Measurements from ENCODE around the gene RBP4. TPM values are rescaled to one million over a fixed set of nuclear protein-coding genes. Genes with fewer than 3 reads are reported as not detected.

RBP4 gene
- total and polyA plus RNA-seq, 10 of the 15 experiments (the other 5 are each of a cell fraction or from before 2014, with no cell fraction given) = 1.2 TPM; not detected in 9

DNA sequence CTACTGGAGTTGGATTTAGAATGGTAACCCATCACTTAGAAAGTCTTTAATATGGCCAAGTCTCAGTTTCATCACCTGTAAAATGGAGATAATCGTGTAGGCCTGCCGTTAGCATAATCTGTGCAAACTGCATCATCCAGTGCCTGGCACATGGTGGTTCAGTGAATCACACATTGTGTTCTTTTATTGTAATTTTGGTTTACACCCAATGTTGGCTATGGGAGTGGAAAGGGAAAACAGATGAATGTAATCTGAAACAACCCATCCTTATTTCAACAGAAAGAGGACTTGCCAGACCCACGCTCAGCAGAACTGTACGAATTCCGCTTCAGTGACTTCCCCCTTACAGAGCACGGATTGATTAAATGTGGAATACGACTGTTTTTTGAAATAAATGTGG lies 38.8 kb upstream of the RBP4 start:
- ChIA-PET POLR2A (no interaction called here), RAD21 (ENCODE audit: unreplicated experiment) (no interaction called here), CTCF (no interaction called here), SMC1A (ENCODE audit: uncharacterized antibody, unreplicated experiment) (no interaction called here)
- H3K79me2 ChIP-seq (ENCODE audit: control insufficient read depth, insufficient read depth, low read length) = no peaks in the 10 kb centered on the region
- no peak overlapping the region for H3K9ac ChIP-seq (ENCODE audit: control insufficient read depth, insufficient read depth, low read length)
- H3K9me3 ChIP-seq (replicated peaks; ENCODE audit: control insufficient read depth, insufficient read depth, low read length) = no peaks in the 10 kb centered on the region
- H3K27me3 ChIP-seq (replicated peaks in 1 of 2; ENCODE audit: control insufficient read depth in 2 of 2, insufficient read depth in 2 of 2, low read length in 1 of 2) = no peaks in the 10 kb centered on the region
- in situ Hi-C loops (cut with MboI) = no loop called here
- no peak overlapping the region for H3K4me2 ChIP-seq (ENCODE audit: control insufficient read depth, insufficient read depth)
- DNase-seq (ENCODE audit: low read depth, low spot score) (no peak), ATAC-seq (no peak), FAIRE-seq (no peak)
- 53% methylated on average over 7 of the region's 7 CpGs for WGBS (ENCODE audit: insufficient coverage, insufficient replicate concordance, low lambda C conversion rate, missing lambda C conversion rate)
- H3K4me3 ChIP-seq = no peak overlapping the region
- intact Hi-C loops (cut with micrococcal nuclease; ENCODE audit: unreplicated experiment) = no loop called here
- H2AFZ ChIP-seq (ENCODE audit: control insufficient read depth, low read depth, low read length) = no peak overlapping the region
- H3K27ac ChIP-seq (ENCODE audit: control insufficient read depth, insufficient read depth) = no peak overlapping the region
- H3K36me3 ChIP-seq (ENCODE audit: control insufficient read depth in 2 of 2, insufficient read depth in 2 of 2, low read length in 1 of 2) = no peaks in the 10 kb centered on the region
- no peaks in the 10 kb centered on the region for H4K20me1 ChIP-seq (ENCODE audit: control insufficient read depth, insufficient read depth)
- no peaks in the 10 kb centered on the region for H3K4me1 ChIP-seq (ENCODE audit: control insufficient read depth, insufficient read depth, low read length)
- no TSS peak for BruUV-seq (replicated peaks)
- TF ChIP-seq ATF7 (IDR thresholded peaks at IDR 0.05; ENCODE audit: low read depth) (no peak), RELA (IDR thresholded peaks at IDR 0.05; ENCODE audit: borderline replicate concordance, partially characterized antibody) (no peak), TBL1XR1 (IDR thresholded peaks at IDR 0.05; ENCODE audit: low read depth, low read length) (no peak)
- TF ChIP-seq, protein P1, sequence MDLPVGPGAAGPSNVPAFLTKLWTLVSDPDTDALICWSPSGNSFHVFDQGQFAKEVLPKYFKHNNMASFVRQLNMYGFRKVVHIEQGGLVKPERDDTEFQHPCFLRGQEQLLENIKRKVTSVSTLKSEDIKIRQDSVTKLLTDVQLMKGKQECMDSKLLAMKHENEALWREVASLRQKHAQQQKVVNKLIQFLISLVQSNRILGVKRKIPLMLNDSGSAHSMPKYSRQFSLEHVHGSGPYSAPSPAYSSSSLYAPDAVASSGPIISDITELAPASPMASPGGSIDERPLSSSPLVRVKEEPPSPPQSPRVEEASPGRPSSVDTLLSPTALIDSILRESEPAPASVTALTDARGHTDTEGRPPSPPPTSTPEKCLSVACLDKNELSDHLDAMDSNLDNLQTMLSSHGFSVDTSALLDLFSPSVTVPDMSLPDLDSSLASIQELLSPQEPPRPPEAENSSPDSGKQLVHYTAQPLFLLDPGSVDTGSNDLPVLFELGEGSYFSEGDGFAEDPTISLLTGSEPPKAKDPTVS (IDR thresholded peaks at IDR 0.05; ENCODE audit: low read depth, low read length) = no peak

DNA sequence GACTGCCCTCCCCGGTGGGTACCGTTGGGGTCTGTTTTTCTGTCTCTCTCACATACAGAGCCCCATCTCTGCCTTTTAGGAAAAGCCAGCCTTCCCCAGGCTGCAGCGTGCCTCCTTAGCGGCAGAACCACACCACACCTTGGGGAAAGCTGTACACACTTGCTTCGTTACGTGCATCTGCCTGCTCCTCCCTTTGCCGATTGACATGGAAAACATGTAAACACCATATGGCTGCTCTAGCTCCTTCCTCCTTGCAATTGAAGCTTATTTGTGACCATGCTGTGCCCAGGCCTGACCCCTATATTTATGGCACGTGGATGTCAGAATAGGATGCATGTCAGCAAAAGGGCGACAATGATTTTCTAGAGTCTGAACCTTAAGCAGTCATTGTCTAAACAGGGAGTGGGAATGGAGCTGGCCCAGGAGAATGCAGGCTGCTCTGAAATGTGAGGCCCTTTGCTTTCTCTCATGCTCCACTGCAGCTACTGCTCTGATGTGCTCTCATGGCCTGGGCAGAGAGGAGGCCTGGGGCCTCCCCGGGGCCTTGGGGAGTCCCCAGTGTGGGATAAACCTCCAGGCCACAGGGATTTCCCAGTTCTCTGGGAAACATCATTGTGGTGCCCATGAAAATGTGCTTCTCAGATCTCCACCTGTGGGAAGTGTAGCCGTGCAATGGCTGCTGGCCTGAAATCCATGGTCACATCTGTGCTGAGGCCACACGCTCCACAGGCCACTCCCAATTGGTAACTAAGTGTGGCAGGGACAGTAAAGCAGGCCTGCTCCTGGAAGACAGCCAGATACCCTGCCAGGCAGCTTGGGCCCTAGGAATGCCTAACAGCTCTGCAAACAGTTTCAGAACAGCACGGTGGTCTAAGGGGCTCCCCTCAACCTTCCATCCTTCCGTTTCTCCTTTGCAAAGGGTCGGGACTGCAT lies 29.9 kb upstream of the RBP4 start:
- no peak overlapping the region for H3K27ac ChIP-seq (ENCODE audit: control insufficient read depth, insufficient read depth)
- no TSS peak for BruUV-seq (replicated peaks)
- H4K20me1 ChIP-seq (ENCODE audit: control insufficient read depth, insufficient read depth) = no peaks in the 10 kb centered on the region
- RAD21 ChIA-PET (ENCODE audit: unreplicated experiment) = no interaction called here
- no peak overlapping the region for H3K4me2 ChIP-seq (ENCODE audit: control insufficient read depth, insufficient read depth)
- H3K9ac ChIP-seq (ENCODE audit: control insufficient read depth, insufficient read depth, low read length) = no peak overlapping the region
- DNase-seq (ENCODE audit: low read depth, low spot score) (no peak), ATAC-seq (no peak), FAIRE-seq (no peak)
- TF ChIP-seq, protein P1 (IDR thresholded peaks at IDR 0.05; ENCODE audit: low read depth, low read length) = no peak
- TF ChIP-seq WRNIP1 (IDR thresholded peaks at IDR 0.05; ENCODE audit: borderline replicate concordance, low read depth, low read length) (no peak), SREBF2 (IDR thresholded peaks at IDR 0.05; ENCODE audit: low read length) (no peak), STAT3 (IDR thresholded peaks at IDR 0.05; ENCODE audit: low read depth, low read length) (no peak), BHLHE40 (IDR thresholded peaks at IDR 0.05; ENCODE audit: borderline replicate concordance in 1 of 2, low read depth in 2 of 2, low read length in 1 of 2) (no peak), HDGF (IDR thresholded peaks at IDR 0.05) (no peak), SPI1 (IDR thresholded peaks at IDR 0.05; ENCODE audit: borderline replicate concordance, insufficient read depth, low read depth, low read length) (no peak), JUNB (IDR thresholded peaks at IDR 0.05) (no peak), SUZ12 (IDR thresholded peaks at IDR 0.05; ENCODE audit: unreplicated experiment) (no peak)
- TF ChIP-seq, protein P2, sequence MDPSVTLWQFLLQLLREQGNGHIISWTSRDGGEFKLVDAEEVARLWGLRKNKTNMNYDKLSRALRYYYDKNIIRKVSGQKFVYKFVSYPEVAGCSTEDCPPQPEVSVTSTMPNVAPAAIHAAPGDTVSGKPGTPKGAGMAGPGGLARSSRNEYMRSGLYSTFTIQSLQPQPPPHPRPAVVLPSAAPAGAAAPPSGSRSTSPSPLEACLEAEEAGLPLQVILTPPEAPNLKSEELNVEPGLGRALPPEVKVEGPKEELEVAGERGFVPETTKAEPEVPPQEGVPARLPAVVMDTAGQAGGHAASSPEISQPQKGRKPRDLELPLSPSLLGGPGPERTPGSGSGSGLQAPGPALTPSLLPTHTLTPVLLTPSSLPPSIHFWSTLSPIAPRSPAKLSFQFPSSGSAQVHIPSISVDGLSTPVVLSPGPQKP (IDR thresholded peaks at IDR 0.05; ENCODE audit: low read depth, low read length) = no peak
- POLR2A ChIA-PET = no interaction called here
- WGBS (ENCODE audit: insufficient coverage, insufficient replicate concordance, low lambda C conversion rate, missing lambda C conversion rate) = 39% methylated on average over 15 of the region's 15 CpGs
- no peaks in the 10 kb centered on the region for H3K36me3 ChIP-seq (ENCODE audit: control insufficient read depth in 2 of 2, insufficient read depth in 2 of 2, low read length in 1 of 2)
- in situ Hi-C loops (cut with MboI) = no loop called here
- no peak overlapping the region for H2AFZ ChIP-seq (ENCODE audit: control insufficient read depth, low read depth, low read length)
- no peaks in the 10 kb centered on the region for H3K4me1 ChIP-seq (ENCODE audit: control insufficient read depth, insufficient read depth, low read length)
- H3K79me2 ChIP-seq (ENCODE audit: control insufficient read depth, insufficient read depth, low read length) = no peaks in the 10 kb centered on the region
- H3K27me3 ChIP-seq (replicated peaks in 1 of 2; ENCODE audit: control insufficient read depth in 2 of 2, insufficient read depth in 2 of 2, low read length in 1 of 2) = no peaks in the 10 kb centered on the region
- CTCF ChIA-PET = no interaction called here
- intact Hi-C loops (cut with micrococcal nuclease; ENCODE audit: unreplicated experiment) = no loop called here
- SMC1A ChIA-PET (ENCODE audit: uncharacterized antibody, unreplicated experiment) = interaction anchor here (0.7 kb wide), 1 partner anchor 32 kb away, joined by 3 read pairs; no protein-coding TSS in a partner anchor
- no peaks in the 10 kb centered on the region for H3K9me3 ChIP-seq (replicated peaks; ENCODE audit: control insufficient read depth, insufficient read depth, low read length)
- H3K4me3 ChIP-seq = no peak overlapping the region
